Astrocyte of the spinal cord (primary cell): ENCODE data around the gene POLR2J2.
"Not testable (repeated sequence)": the region's sequence is repeated elsewhere in the genome, so short reads cannot be mapped to it uniquely, and the experiment has no call there.

ENCODE experiments used
- DNase-seq: peaks from one replicate; pipeline ENCODE4 v3.0.0; 2011; ENCODE audit warnings: low read depth, low spot score
- H3K4me3 ChIP-seq: 2 replicates; pipeline ENCODE4 v1.5.1; 2011; ENCODE audit warnings: low read depth, mild to moderate bottlenecking, low read length, moderate library complexity
- in situ Hi-C: cut with HindIII; loops from 2 replicates; pipeline ENCODE4 v1.10.0; 2017; ENCODE audit warnings: low sequenced_read_pairs

The POLR2J2 gene

DNA sequence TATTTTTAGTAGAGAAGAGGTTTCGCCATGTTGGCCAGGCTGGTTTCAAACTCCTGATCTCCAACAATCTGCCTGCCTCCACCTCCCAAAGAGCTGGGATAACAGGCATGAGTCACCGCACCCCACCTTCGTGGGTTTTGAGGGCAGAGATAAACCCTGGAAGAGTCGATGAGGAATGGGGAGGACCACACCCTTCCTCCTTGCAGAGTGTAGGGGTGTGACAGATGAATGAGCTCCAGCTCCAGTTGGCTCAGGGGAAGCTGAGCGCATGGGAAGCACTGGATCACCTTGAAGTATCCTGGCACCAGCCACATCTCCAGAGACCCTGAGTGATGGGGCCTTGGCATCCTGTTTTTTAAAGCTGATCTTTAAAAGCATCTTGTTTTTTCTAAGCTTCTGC is 11.1 kb upstream of the POLR2J2 start:
- DNase-seq, H3K4me3 ChIP-seq, in situ Hi-C loops: not testable (repeated sequence)

DNA sequence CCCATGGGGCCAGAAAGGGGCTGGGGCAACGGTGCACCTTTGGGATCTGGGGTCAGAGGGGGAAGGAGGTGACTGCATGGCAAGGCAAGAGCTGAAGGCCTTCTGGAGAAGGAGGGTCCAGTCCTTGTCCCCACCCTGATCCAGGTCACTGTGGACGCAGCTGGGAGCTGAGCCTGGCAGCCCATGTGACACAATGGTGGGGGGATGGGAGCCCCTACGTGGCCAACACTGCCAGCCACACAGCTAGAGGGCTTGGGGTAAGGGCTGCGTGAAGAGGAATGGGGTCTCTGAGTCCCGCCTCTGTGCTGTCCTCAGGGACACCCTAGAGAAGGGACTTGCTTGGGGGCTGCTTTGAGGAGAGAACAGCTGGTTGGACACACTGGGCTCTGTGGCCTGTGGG is 9.3 kb upstream of the POLR2J2 start:
- DNase-seq, in situ Hi-C loops, H3K4me3 ChIP-seq: not testable (repeated sequence)

GRCh38 chr7:102675545-102675944 is 4.1 kb upstream of the POLR2J2 start:
- DNase-seq, H3K4me3 ChIP-seq, in situ Hi-C loops: not testable (repeated sequence)

GRCh38 chr7:102673447-102674067 is 2.1 kb upstream of the POLR2J2 start:
- DNase-seq, in situ Hi-C loops: not testable (repeated sequence)

GRCh38 chr7:102671956-102672307 is 469 bp upstream of the POLR2J2 start:
- DNase-seq, in situ Hi-C loops, H3K4me3 ChIP-seq: not testable (repeated sequence)

More at GRCh38 chr7:102673447-102674067, 2.1 kb upstream of the POLR2J2 start:
- not testable (repeated sequence) for H3K4me3 ChIP-seq

DNA sequence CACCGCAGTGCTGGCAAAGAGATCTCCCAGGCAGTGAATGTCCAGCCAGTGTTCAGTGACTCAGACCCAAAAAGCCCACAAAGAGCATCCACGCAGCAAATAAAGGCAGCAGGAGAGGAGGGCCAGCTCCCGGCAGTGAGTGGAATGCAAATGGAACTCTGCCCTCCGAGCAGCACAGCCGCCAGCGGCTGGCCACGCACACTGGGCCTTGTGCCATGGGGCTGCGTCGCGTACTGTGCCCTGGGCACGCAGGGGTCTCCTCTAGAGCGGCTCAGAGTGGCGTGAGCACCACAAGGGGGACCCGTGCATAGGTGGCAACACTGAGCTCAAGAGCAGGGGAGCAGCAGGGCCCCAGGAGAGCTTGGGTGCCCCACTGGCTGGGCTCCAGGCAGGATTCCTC is 3.9 kb downstream of the POLR2J2 start:
- H3K4me3 ChIP-seq, DNase-seq, in situ Hi-C loops: not testable (repeated sequence)

- H3K4me3 ChIP-seq, in situ Hi-C loops, DNase-seq: not testable (repeated sequence)
Observed at GRCh38 chr7:102666850-102667249, 4.6 kb downstream of the POLR2J2 start.

DNA sequence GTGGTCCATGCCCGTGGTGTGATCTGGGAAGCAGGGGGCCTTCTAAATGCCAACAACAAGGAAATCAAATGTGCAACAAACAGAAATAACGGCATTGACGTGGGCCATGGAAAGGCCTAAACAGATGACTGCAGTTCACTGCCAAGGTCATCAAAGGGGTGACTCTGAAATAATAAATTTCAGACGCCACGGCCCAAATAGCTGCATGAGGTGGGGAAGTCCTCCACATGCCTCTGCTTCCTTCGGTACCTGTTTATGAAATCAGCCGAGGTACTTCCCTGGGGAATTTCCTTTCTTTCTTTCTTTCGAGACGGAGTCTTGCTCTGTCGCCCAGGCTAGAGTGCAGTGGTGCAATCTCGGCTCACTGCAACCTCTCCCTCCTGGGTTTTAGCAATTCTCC is 6.7 kb downstream of the POLR2J2 start:
- H3K4me3 ChIP-seq, DNase-seq, in situ Hi-C loops: not testable (repeated sequence)

GRCh38 chr7:102649924-102650323 is 21.5 kb downstream of the POLR2J2 start, which contains the start of gene SPDYE2B:
Gene SPDYE2B, plus strand, starts transcription at chr7:102650319. Its CDS starts 2,030 bp downstream, at chr7:102652349.
- in situ Hi-C loops, DNase-seq, H3K4me3 ChIP-seq: not testable (repeated sequence)

DNA sequence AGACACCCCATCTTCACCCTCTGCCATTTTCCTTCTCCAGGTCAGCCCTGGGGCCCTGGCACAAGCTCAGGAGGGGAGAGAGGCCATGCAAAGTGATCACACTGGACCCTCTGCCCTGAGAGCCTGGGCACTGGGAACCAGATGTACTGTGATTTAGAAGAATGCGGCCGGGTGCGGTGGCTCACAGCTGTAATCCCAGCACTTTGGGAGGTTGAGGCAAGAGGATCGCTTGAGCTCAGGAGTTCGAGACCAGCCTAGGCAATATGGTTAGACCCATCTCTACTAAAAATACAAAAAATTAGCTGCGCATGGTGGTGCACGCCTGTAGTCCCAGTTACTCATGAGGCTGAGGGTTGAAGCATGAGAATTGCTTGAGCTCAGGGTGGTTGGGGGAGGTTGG is 23.6 kb downstream of the POLR2J2 start:
- DNase-seq, in situ Hi-C loops, H3K4me3 ChIP-seq: not testable (repeated sequence)

- in situ Hi-C loops, H3K4me3 ChIP-seq, DNase-seq: not testable (repeated sequence)
Observed at GRCh38 chr7:102643404-102643803, 28.1 kb downstream of the POLR2J2 start.

DNA sequence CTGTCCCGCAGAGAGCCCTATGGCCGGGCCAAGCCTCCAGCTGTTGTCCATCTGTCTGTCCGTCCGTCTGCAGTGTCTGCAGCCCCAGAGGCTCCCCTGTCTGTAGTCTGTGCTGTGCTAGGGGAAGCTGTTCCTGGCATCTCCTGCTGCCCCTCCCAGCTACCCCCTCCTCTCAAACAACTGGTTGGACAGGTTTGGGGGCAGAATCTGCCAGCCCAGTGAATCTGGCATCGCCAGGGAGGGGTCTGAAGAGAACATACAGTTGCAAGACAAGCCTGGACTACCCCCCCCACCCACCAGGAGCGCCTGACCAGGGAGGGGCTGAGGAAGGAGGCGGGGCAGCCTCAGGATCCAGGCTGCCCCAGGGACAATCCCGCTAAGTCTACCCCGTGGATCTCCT is 28.8 kb downstream of the POLR2J2 start, which contains the start of gene UPK3BL1:
TSS of gene UPK3BL1 (minus strand) at position 101 of the 400 bp plus-strand sequence. CDS start at position 51, 50 bp downstream.
- in situ Hi-C loops, DNase-seq, H3K4me3 ChIP-seq: not testable (repeated sequence)

- H3K4me3 ChIP-seq, in situ Hi-C loops, DNase-seq: not testable (repeated sequence)
Observed at GRCh38 chr7:102638848-102639247, 32.6 kb downstream of the POLR2J2 start.

DNA sequence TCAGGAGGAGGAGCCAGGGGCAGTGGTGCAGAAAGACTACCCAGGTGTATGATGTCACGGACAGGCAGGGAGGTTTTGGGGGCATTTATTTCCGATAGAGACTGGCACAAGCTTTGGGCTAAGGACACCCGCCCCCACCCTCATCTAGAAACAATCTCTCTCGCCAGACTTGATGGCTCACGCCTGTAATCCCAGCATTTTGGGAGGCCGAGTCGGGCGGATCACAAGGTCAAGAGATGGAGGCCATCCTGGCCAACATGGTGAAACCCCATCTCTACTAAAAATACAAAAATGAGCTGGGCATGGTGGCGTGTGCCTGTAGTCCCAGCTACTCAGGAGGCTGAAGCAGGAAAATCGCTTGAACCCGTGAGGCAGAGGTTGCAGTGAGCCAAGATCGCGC is 34.5 kb downstream of the POLR2J2 start:
- in situ Hi-C loops, DNase-seq: not testable (repeated sequence)

GRCh38 chr7:102635354-102635753 is 36.1 kb downstream of the POLR2J2 start:
- H3K4me3 ChIP-seq, in situ Hi-C loops, DNase-seq: not testable (repeated sequence)

More for the DNA sequence above, 34.5 kb downstream of the POLR2J2 start:
- H3K4me3 ChIP-seq, result not testable (repeated sequence)

DNA sequence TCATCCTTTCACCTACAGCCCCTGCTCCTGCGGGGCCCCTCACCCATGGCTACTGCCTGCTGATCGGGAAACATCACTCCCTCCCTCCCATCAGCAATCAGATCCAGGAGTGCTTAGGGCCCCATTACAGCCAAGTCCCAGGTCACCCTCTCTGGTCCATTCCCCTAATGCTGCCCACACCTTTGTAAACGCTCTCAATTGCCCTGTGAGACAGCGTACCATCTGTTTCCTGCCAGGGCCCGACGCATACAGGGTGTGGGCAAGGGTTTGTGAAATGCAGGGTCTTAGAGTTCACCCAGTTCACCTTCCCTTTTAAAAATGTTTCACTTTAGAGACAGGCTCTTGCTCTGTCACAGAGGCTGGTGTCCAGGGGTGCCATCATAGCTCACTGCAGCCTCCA is 37.2 kb downstream of the POLR2J2 start:
- DNase-seq, in situ Hi-C loops, H3K4me3 ChIP-seq: not testable (repeated sequence)

GRCh38 chr7:102630622-102631021 is 40.8 kb downstream of the POLR2J2 start:
- DNase-seq, in situ Hi-C loops, H3K4me3 ChIP-seq: not testable (repeated sequence)

- in situ Hi-C loops, H3K4me3 ChIP-seq, DNase-seq: not testable (repeated sequence)
Observed at GRCh38 chr7:102627271-102627904, 44.1 kb downstream of the POLR2J2 start.
